Gastroesophageal sphincter (tissue), 4 donors: ENCODE results near the gene DYNLT5. TPM values are rescaled to one million over a fixed set of nuclear protein-coding genes. Genes with fewer than 3 reads are reported as not detected.
"Not testable (repeated sequence)": the region's sequence is repeated elsewhere in the genome, so short reads cannot be mapped to it uniquely, and the experiment has no call there.

Experiments
- ATAC-seq: fragments of 150-250 bp; one replicate; pipeline ENCODE4 v1.9.1; 2016; ENCODE audit warnings: mild to moderate bottlenecking, moderate library complexity
- H3K27ac ChIP-seq, 4 donors: fragments of 200-600 bp; sonication (generic) in 3 of 4; 1 replicate in 3 of 4; 2 replicates in 1 of 4; pipeline ENCODE4 v1.5.1; 2016 to 2019
- H3K27me3 ChIP-seq: fragments of 200-600 bp; sonication (generic); one replicate; pipeline ENCODE4 v1.5.1; 2019
- H3K36me3 ChIP-seq, 2 donors: fragments of 200-600 bp; sonication (generic); one replicate each; pipeline ENCODE4 v1.5.1; 2019; ENCODE audit warnings: control low read depth in 1 of 2
- H3K4me1 ChIP-seq, 3 donors: fragments of 200-600 bp; sonication (generic); 1 replicate in 2 of 3; 2 replicates in 1 of 3; pipeline ENCODE4 v1.5.1; 2016 to 2019; ENCODE audit warnings: control low read depth in 2 of 3
- H3K4me3 ChIP-seq, 2 donors: fragments of 200-600 bp; sonication (generic); one replicate each; pipeline ENCODE4 v1.5.1; 2019; ENCODE audit warnings: mild to moderate bottlenecking in 1 of 2, moderate library complexity in 1 of 2
- H3K9me3 ChIP-seq, 3 donors: fragments of 200-600 bp; sonication (generic); one replicate each; pipeline ENCODE4 v1.5.1; 2017 to 2019; ENCODE audit warnings: control low read depth in 2 of 3
- CTCF ChIP-seq, 4 experiments: fragments of 200-600 bp in 2 of 4; fragments of 450-650 bp in 2 of 4; sonication (generic) in 1 of 4; IDR thresholded peaks; one replicate each; pipeline ENCODE4 v1.5.1; 2017 to 2019; ENCODE audit warnings: antibody characterized with exemption in 4 of 4, mild to moderate bottlenecking in 2 of 4, moderate library complexity in 2 of 4
- EP300 ChIP-seq: sonication (generic); formaldehyde crosslinking; IDR thresholded peaks from one replicate; pipeline ENCODE4 v1.6.1; 2017; ENCODE audit warnings: antibody characterized with exemption, mild to moderate bottlenecking
- POLR2A ChIP-seq, 2 donors: fragments of 450-650 bp; IDR thresholded peaks; one replicate each; pipeline ENCODE4 v1.6.1; 2017; ENCODE audit warnings: antibody characterized with exemption in 2 of 2, mild to moderate bottlenecking in 2 of 2, moderate library complexity in 1 of 2
- POLR2AphosphoS5 ChIP-seq: sonication (generic); formaldehyde crosslinking; IDR thresholded peaks from one replicate; pipeline ENCODE4 v1.6.1; 2017; ENCODE audit warnings: antibody characterized with exemption
- WGBS, 2 donors: methylation state at CpG; one replicate each; pipeline ENCODE4 v1.1.5; 2018; ENCODE audit warnings: low coverage in 1 of 2; 5-methylcytosine and 5-hydroxymethylcytosine counted together
- total RNA-seq, 4 donors: library from RNA; depleted of rRNA; stranded (reverse); fragments of >200 nt; gene quantifications; one replicate each; pipeline ENCODE4 v1.1.0, GENCODE V29; 2016

The DYNLT5 gene
- total RNA-seq, 4 donors from 2014 or later: 0.17 to 3.9 (median 3.0) TPM

GRCh38 chr1:66787641-66788040 lies 35.4 kb downstream of the DYNLT5 start:
- Histone ChIP-seq H3K4me3 (no peak overlapping the region), H3K27ac (no peak overlapping the region), H3K36me3 (no peaks in the 10 kb centered on the region), H3K9me3 (no peaks in the 10 kb centered on the region), H3K4me1 (no peaks in the 10 kb centered on the region), H3K27me3 (no peaks in the 10 kb centered on the region)
- TF ChIP-seq EP300 (no peak), CTCF (IDR thresholded peaks at IDR 0.05) (no peak), POLR2A (IDR thresholded peaks at IDR 0.05) (no peak), POLR2AphosphoS5 (no peak)
- no peak for ATAC-seq
- WGBS, 2 donors: 74 to 88% methylated on average over 3 to 4 of the region's 4 CpGs

- H3K27ac ChIP-seq: no peak overlapping the region
- ATAC-seq: no peak
- no peaks in the 10 kb centered on the region for H3K36me3 ChIP-seq
- H3K4me3 ChIP-seq: no peak overlapping the region
- 64 to 73% methylated on average over 6 of the region's 6 CpGs for WGBS, 2 donors
- TF ChIP-seq POLR2A (IDR thresholded peaks at IDR 0.05) (no peak), CTCF (IDR thresholded peaks at IDR 0.05) (no peak), EP300 (no peak), POLR2AphosphoS5 (no peak)
- no peaks in the 10 kb centered on the region for H3K27me3 ChIP-seq
- no peaks in the 10 kb centered on the region for H3K4me1 ChIP-seq
- no peaks in the 10 kb centered on the region for H3K9me3 ChIP-seq
Observed at GRCh38 chr1:66788231-66788939, 36.1 kb downstream of the DYNLT5 start.

GRCh38 chr1:66791621-66792610 lies 39.7 kb downstream of the DYNLT5 start:
- Histone ChIP-seq H3K36me3 (no peaks in the 10 kb centered on the region), H3K4me3 (no peak overlapping the region), H3K4me1 (no peaks in the 10 kb centered on the region), H3K27me3 (no peaks in the 10 kb centered on the region), H3K27ac (no peak overlapping the region), H3K9me3 (no peaks in the 10 kb centered on the region)
- WGBS, 2 donors: 69 to 89% methylated on average over 5 of the region's 5 CpGs
- TF ChIP-seq CTCF (IDR thresholded peaks at IDR 0.05): no peak
- no peak for TF ChIP-seq POLR2A (IDR thresholded peaks at IDR 0.05)
- no peak for TF ChIP-seq POLR2AphosphoS5
- TF ChIP-seq EP300: no peak
- ATAC-seq: no peak

GRCh38 chr1:66795839-66796238 lies 43.6 kb downstream of the DYNLT5 start:
- H3K4me3 ChIP-seq, ATAC-seq, H3K4me1 ChIP-seq, H3K9me3 ChIP-seq, H3K36me3 ChIP-seq, H3K27ac ChIP-seq, H3K27me3 ChIP-seq: not testable (repeated sequence)
- WGBS, 2 donors: 75 to 86% methylated on average over 1 to 2 of the region's 2 CpGs

GRCh38 chr1:66809245-66809644 lies 57.0 kb downstream of the DYNLT5 start:
- Histone ChIP-seq H3K4me3 (no peak overlapping the region), H3K9me3 (no peaks in the 10 kb centered on the region), H3K27ac (no peak overlapping the region), H3K27me3 (no peaks in the 10 kb centered on the region), H3K4me1 (no peaks in the 10 kb centered on the region), H3K36me3 (no peaks in the 10 kb centered on the region)
- no peak for TF ChIP-seq POLR2A (IDR thresholded peaks at IDR 0.05)
- no peak for TF ChIP-seq CTCF (IDR thresholded peaks at IDR 0.05)
- no peak for TF ChIP-seq POLR2AphosphoS5
- no peak for TF ChIP-seq EP300
- ATAC-seq: no peak
- 87 to 92% methylated on average over 1 of the region's 1 CpG for WGBS, 2 donors
